Spleen (tissue), 11 donors: ENCODE data around the gene ADAD2. TPM values are rescaled to one million over a fixed set of nuclear protein-coding genes. Genes with fewer than 3 reads are reported as not detected.

Experiments
- DNase-seq: peaks from one replicate; pipeline ENCODE4 v3.0.0-alpha.2; 2020
- H3K27ac ChIP-seq, 8 donors: fragments of 200-600 bp; sonication (generic) in 7 of 8; 1 replicate in 4 of 8; 2 replicates in 4 of 8; pipeline versions ENCODE4 v1.5.0 to v1.8.0; 2016 to 2021; ENCODE audit warnings: inconsistent platforms in 4 of 8, mild to moderate bottlenecking in 4 of 8, moderate library complexity in 1 of 8
- H3K27me3 ChIP-seq, 7 donors: fragments of 200-600 bp; sonication (generic) in 6 of 7; replicated peaks in 1 of 7; 1 replicate in 4 of 7; 2 replicates in 3 of 7; pipeline versions ENCODE4 v1.5.0 to v1.8.0; 2016 to 2021; ENCODE audit warnings: inconsistent platforms in 3 of 7, mild to moderate bottlenecking in 1 of 7
- H3K36me3 ChIP-seq, 6 donors: fragments of 200-600 bp; sonication (generic) in 5 of 6; 1 replicate in 4 of 6; 2 replicates in 2 of 6; pipeline versions ENCODE4 v1.5.0 to v1.8.0; 2016 to 2021; ENCODE audit warnings: inconsistent platforms in 2 of 6
- H3K4me1 ChIP-seq, 6 donors: fragments of 200-600 bp; sonication (generic) in 5 of 6; 1 replicate in 3 of 6; 2 replicates in 3 of 6; pipeline versions ENCODE4 v1.5.0 to v1.8.0; 2016 to 2021; ENCODE audit warnings: inconsistent platforms in 3 of 6
- H3K4me3 ChIP-seq, 8 donors: fragments of 200-600 bp; sonication (generic) in 7 of 8; 1 replicate in 4 of 8; 2 replicates in 4 of 8; pipeline versions ENCODE4 v1.5.0 to v1.8.0; 2016 to 2021; ENCODE audit warnings: inconsistent platforms in 4 of 8, mild to moderate bottlenecking in 4 of 8, moderate library complexity in 2 of 8
- H3K9me3 ChIP-seq, 8 donors: fragments of 200-600 bp; sonication (generic) in 7 of 8; 1 replicate in 4 of 8; 2 replicates in 4 of 8; pipeline versions ENCODE4 v1.5.0 to v1.8.0; 2016 to 2021; ENCODE audit warnings: inconsistent platforms in 4 of 8
- CTCF ChIP-seq, 11 experiments: fragments of 200-600 bp in 7 of 11; fragments of 450-650 bp in 4 of 11; sonication (generic) in 4 of 11; IDR thresholded peaks in 8 of 11; conservative IDR thresholded peaks in 3 of 11; 1 replicate in 7 of 11; 2 replicates in 4 of 11; pipeline versions ENCODE4 v1.4.0 to v1.8.0; 2016 to 2021; ENCODE audit warnings: antibody characterized with exemption in 11 of 11, inconsistent platforms in 4 of 11, mild to moderate bottlenecking in 1 of 11
- POLR2A ChIP-seq, 3 donors: fragments of 450-650 bp; IDR thresholded peaks; one replicate each; pipeline ENCODE4 v1.5.1; 2017; ENCODE audit warnings: antibody characterized with exemption in 3 of 3, mild to moderate bottlenecking in 1 of 3
- POLR2AphosphoS5 ChIP-seq, 3 donors: sonication (generic); formaldehyde crosslinking; IDR thresholded peaks; one replicate each; pipeline ENCODE4 v1.5.1; 2017; ENCODE audit warnings: antibody characterized with exemption in 3 of 3
- WGBS, 5 donors: extraction: QIAGEN DNeasy Blood & Tissue Kit in 3 of 5; methylation state at CpG; one replicate each; pipeline versions ENCODE4 v1.1.5 to v1.1.7; 2013 to 2018; 5-methylcytosine and 5-hydroxymethylcytosine counted together
- intact Hi-C: fragments of 100-400 bp; cut with DNase I; formaldehyde crosslinking; loops from one replicate; pipeline ENCODE4 v1.15.0; 2023; ENCODE audit warnings: low total_unique reads
- polyA plus RNA-seq, 3 donors: library from polyadenylated mRNA; stranded (reverse); fragments of 200-250 nt; gene quantifications; one replicate each; pipeline ENCODE4 v1.2.1, GENCODE V29; 2013
- total RNA-seq, 7 donors: library from RNA; depleted of rRNA in 3 of 7; stranded (reverse); fragments of >200 nt in 3 of 7; fragmentation: NEBNext Ultra II Directional in 4 of 7; extraction: Animal tissue kit (Norgen Biotek cat#: 25700) in 4 of 7; gene quantifications; one replicate each; pipeline versions ENCODE4 v1.1.0 to v1.2.1, GENCODE V29; 2016 to 2021
- donor health status: healthy with polysubstance abuse.
- donor health status: DM: no; HTN: no; CAD: no; lungs with moderate emphysema.
- donor health status: DM: no; HTN: no; CAD: no.
- donor health status: Bipolar disorder and iron deficiency.
- donor health status: healthy.
- donor health status: DM: no; HTN: no; CAD: no.
- donor health status: DM: yes; HTN: yes; CAD: no.

The ADAD2 gene
- total and polyA plus RNA-seq, 10 donors = 2.5 to 86.5 (median 7.0) TPM

GRCh38 chr16:84245956-84246678 is 55.2 kb downstream of the ADAD2 start:
- no peaks in the 10 kb centered on the region for H3K36me3 ChIP-seq
- H3K4me1 ChIP-seq = no peaks in the 10 kb centered on the region
- TF ChIP-seq POLR2AphosphoS5 (IDR thresholded peaks at IDR 0.05) = no peak
- TF ChIP-seq CTCF (IDR thresholded peaks at IDR 0.05 in 8 of 11, conservative IDR thresholded peaks at IDR 0.05 in 3 of 11) = no peak
- no peak for TF ChIP-seq POLR2A (IDR thresholded peaks at IDR 0.05)
- H3K27ac ChIP-seq = no peak overlapping the region
- no peak overlapping the region for H3K4me3 ChIP-seq
- 88 to 94% (median 91%) methylated on average over 10 of the region's 10 CpGs for WGBS, 5 donors
- DNase-seq = no peak
- peaks cover 0 to 29% (median 0%) of the 10 kb centered on the region in 7 donors for H3K27me3 ChIP-seq
- peaks cover 0 to 8% (median 2%) of the 10 kb centered on the region in 8 donors for H3K9me3 ChIP-seq
- intact Hi-C loops = no loop called here

- no peaks in the 10 kb centered on the region for H3K36me3 ChIP-seq
- no peak overlapping the region for H3K27ac ChIP-seq
- 53 to 78% (median 66%) methylated on average over 5 of the region's 5 CpGs for WGBS, 5 donors
- no peak overlapping the region for H3K4me3 ChIP-seq
- H3K9me3 ChIP-seq = peaks cover 0 to 8% (median 2%) of the 10 kb centered on the region in 8 donors
- peaks cover 0 to 27% (median 0%) of the 10 kb centered on the region in 7 donors for H3K27me3 ChIP-seq
- no peak for TF ChIP-seq POLR2AphosphoS5 (IDR thresholded peaks at IDR 0.05)
- TF ChIP-seq CTCF (IDR thresholded peaks at IDR 0.05 in 8 of 11, conservative IDR thresholded peaks at IDR 0.05 in 3 of 11) = no peak
- no peak for TF ChIP-seq POLR2A (IDR thresholded peaks at IDR 0.05)
- no peak for DNase-seq
- intact Hi-C loops = no loop called here
- H3K4me1 ChIP-seq = no peaks in the 10 kb centered on the region
Observed at GRCh38 chr16:84246679-84247077, 55.7 kb downstream of the ADAD2 start.

Other genes starting within 250 kb of the ADAD2 start
- 10 to 100 TPM in 2 of 7 donors, 1 to 10 TPM in 5; 4.7 to 13.5 (median 9.5) TPM for gene OSGIN1, start 237.9 kb upstream of the ADAD2 start, total RNA-seq
- 10 to 100 TPM in 1 of 3 donors, 1 to 10 TPM in 2; 2.3 to 13.2 (median 6.1) TPM for gene OSGIN1, start 237.9 kb upstream of the ADAD2 start, polyA plus RNA-seq
- gene NECAB2, start 222.9 kb upstream of the ADAD2 start, total RNA-seq = 1 to 10 TPM in 3 of 7 donors, under 1 TPM in 1, not detected in 3; 0.95 to 3.1 (median 1.6) TPM
- gene NECAB2, start 222.9 kb upstream of the ADAD2 start, polyA plus RNA-seq = under 1 TPM in 2 of 3 donors, not detected in 1; 0.16 to 0.20 TPM
- gene SLC38A8, start 148.4 kb upstream of the ADAD2 start, total RNA-seq = not detected
- under 1 TPM in 1 of 3 donors, not detected in 2; 0.37 TPM for gene SLC38A8, start 148.4 kb upstream of the ADAD2 start, polyA plus RNA-seq
- 100 to 1,000 TPM in 3 of 7 donors, 10 to 100 TPM in 4; 76.4 to 121 (median 98.7) TPM for gene MBTPS1, start 74.2 kb upstream of the ADAD2 start, total RNA-seq
- gene MBTPS1, start 74.2 kb upstream of the ADAD2 start, polyA plus RNA-seq = 10 to 100 TPM; 34.5 to 44.2 (median 39.9) TPM
- gene HSDL1, start 46.0 kb upstream of the ADAD2 start, total RNA-seq = 10 to 100 TPM; 18.3 to 29.0 (median 23.4) TPM
- gene HSDL1, start 46.0 kb upstream of the ADAD2 start, polyA plus RNA-seq = 10 to 100 TPM; 10.1 to 15.7 (median 14.0) TPM
- 1 to 10 TPM in 2 of 7 donors, under 1 TPM in 4, not detected in 1; 0.20 to 2.0 (median 0.79) TPM for gene DNAAF1, start 45.8 kb upstream of the ADAD2 start, total RNA-seq
- gene DNAAF1, start 45.8 kb upstream of the ADAD2 start, polyA plus RNA-seq = 1 to 10 TPM; 1.3 to 4.3 (median 2.0) TPM
- 100 to 1,000 TPM in 2 of 7 donors, 10 to 100 TPM in 5; 60.3 to 133 (median 76.6) TPM for gene TAF1C, start 4.1 kb upstream of the ADAD2 start, total RNA-seq
- gene TAF1C, start 4.1 kb upstream of the ADAD2 start, polyA plus RNA-seq = 100 to 1,000 TPM in 1 of 3 donors, 10 to 100 TPM in 2; 31.4 to 125 (median 70.6) TPM
- gene KCNG4, start 48.9 kb downstream of the ADAD2 start, total RNA-seq = not detected
- gene KCNG4, start 48.9 kb downstream of the ADAD2 start, polyA plus RNA-seq = not detected
- gene WFDC1, start 103.7 kb downstream of the ADAD2 start, total RNA-seq = 1 to 10 TPM; 1.6 to 6.6 (median 2.3) TPM
- 1 to 10 TPM; 1.8 to 2.2 (median 2.1) TPM for gene WFDC1, start 103.7 kb downstream of the ADAD2 start, polyA plus RNA-seq
- 1 to 10 TPM in 5 of 7 donors, under 1 TPM in 2; 0.60 to 8.1 (median 1.9) TPM for gene ATP2C2, start 177.4 kb downstream of the ADAD2 start, total RNA-seq
- under 1 TPM; 0.09 to 0.35 (median 0.11) TPM for gene ATP2C2, start 177.4 kb downstream of the ADAD2 start, polyA plus RNA-seq